MM.1S (cell line): ENCODE results near the gene LAGE3.

ENCODE experiments used
- DNase-seq: peaks from one replicate; pipeline ENCODE4 v3.0.0-alpha.2; 2015
- H2AFZ ChIP-seq: fragments of 300-600 bp; sonication (generic); 2 replicates; pipeline ENCODE4 v1.6.0; 2016; ENCODE audit warnings: antibody characterized with exemption, low read length
- H3F3A ChIP-seq: fragments of 300-600 bp; sonication (generic); 2 replicates; pipeline ENCODE4 v1.6.1; 2016; ENCODE audit warnings: mild to moderate bottlenecking, antibody characterized with exemption, low read length, moderate library complexity, mixed read lengths; ENCODE audit not compliant: insufficient read depth
- H3K27ac ChIP-seq: fragments of 300-600 bp; sonication (generic); 2 replicates; pipeline ENCODE4 v1.5.1; 2016; ENCODE audit warnings: mild to moderate bottlenecking, low read length
- H3K27me3 ChIP-seq: fragments of 300-600 bp; sonication (generic); replicated peaks from 2 replicates; pipeline ENCODE4 v1.6.0; 2016; ENCODE audit warnings: low read length; ENCODE audit not compliant: insufficient read depth
- H3K36me3 ChIP-seq: fragments of 300-600 bp; sonication (generic); replicated peaks from 2 replicates; pipeline ENCODE4 v1.6.1; 2016; ENCODE audit warnings: mild to moderate bottlenecking, low read length, mixed read lengths; ENCODE audit not compliant: insufficient read depth
- H3K4me1 ChIP-seq: fragments of 300-600 bp; sonication (generic); 2 replicates; pipeline ENCODE4 v1.6.1; 2016; ENCODE audit warnings: low read length, mixed read lengths
- H3K4me2 ChIP-seq: fragments of 300-600 bp; sonication (generic); 2 replicates; pipeline ENCODE4 v1.6.0; 2016; ENCODE audit warnings: low read depth, low read length
- H3K4me3 ChIP-seq: fragments of 300-600 bp; sonication (generic); 2 replicates; pipeline ENCODE4 v1.5.1; 2016; ENCODE audit warnings: low read length, mixed read lengths
- H3K79me2 ChIP-seq: fragments of 300-600 bp; sonication (generic); 2 replicates; pipeline ENCODE4 v1.6.1; 2016; ENCODE audit warnings: mixed run types, low read length, mixed read lengths
- H3K9ac ChIP-seq: fragments of 300-600 bp; sonication (generic); 2 replicates; pipeline ENCODE4 v1.6.1; 2016; ENCODE audit warnings: low read length, mixed read lengths
- H3K9me2 ChIP-seq: fragments of 300-600 bp; sonication (generic); replicated peaks from 2 replicates; pipeline ENCODE4 v1.6.1; 2016; ENCODE audit warnings: mild to moderate bottlenecking, low read length, mixed read lengths; ENCODE audit not compliant: insufficient read depth
- H3K9me3 ChIP-seq: fragments of 300-600 bp; sonication (generic); replicated peaks from 2 replicates; pipeline ENCODE4 v1.6.1; 2016; ENCODE audit warnings: mild to moderate bottlenecking, low read length, mixed read lengths; ENCODE audit not compliant: insufficient read depth
- H4K20me1 ChIP-seq: fragments of 300-600 bp; sonication (generic); 2 replicates; pipeline ENCODE4 v1.6.1; 2016; ENCODE audit warnings: mild to moderate bottlenecking, low read length, moderate library complexity, mixed read lengths; ENCODE audit not compliant: insufficient read depth
- EZH2 ChIP-seq: fragments of 300-600 bp; sonication (generic); optimal IDR thresholded peaks from 2 replicates; pipeline ENCODE3; 2017; ENCODE audit warnings: low read depth, mild to moderate bottlenecking, antibody characterized with exemption, low read length, mixed read lengths
- EZH2phosphoT487 ChIP-seq: fragments of 300-600 bp; sonication (generic); IDR thresholded peaks from 2 replicates; pipeline ENCODE4 v1.6.1; 2018; ENCODE audit warnings: antibody characterized with exemption, low read length
- TF ChIP-seq, protein P1 (sequence below): fragments of 300-600 bp; sonication (generic); IDR thresholded peaks from 2 replicates; pipeline ENCODE4 v1.5.1; 2016; ENCODE audit warnings: antibody characterized with exemption, low read length, mixed read lengths

The LAGE3 gene

DNA sequence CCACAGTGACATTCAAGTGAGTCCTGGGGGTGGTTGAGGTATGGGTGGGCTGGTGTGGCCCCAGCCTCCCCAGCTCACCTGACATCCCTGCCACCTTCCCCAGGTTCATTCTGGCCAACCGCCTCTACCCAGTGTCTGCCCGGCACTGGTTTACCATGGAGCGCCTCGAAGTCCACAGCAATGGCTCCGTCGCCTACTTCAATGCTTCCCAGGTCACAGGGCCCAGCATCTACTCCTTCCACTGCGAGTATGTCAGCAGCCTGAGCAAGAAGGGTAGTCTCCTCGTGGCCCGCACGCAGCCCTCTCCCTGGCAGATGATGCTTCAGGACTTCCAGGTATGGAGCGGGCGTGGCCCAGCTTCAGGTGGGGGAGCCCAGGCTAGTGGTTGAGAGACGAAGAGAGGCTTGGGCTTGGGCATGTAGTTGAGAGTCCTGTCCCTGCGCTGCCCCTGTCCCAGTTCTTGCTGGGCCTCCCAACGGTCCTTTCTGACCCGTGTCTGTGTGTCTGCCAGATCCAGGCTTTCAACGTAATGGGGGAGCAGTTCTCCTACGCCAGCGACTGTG, 43.8 kb downstream of the LAGE3 start:
- H3F3A ChIP-seq = no peaks in the 10 kb centered on the region
- TF ChIP-seq EZH2phosphoT487 (no peak), EZH2 (no peak)
- TF ChIP-seq, protein P1, sequence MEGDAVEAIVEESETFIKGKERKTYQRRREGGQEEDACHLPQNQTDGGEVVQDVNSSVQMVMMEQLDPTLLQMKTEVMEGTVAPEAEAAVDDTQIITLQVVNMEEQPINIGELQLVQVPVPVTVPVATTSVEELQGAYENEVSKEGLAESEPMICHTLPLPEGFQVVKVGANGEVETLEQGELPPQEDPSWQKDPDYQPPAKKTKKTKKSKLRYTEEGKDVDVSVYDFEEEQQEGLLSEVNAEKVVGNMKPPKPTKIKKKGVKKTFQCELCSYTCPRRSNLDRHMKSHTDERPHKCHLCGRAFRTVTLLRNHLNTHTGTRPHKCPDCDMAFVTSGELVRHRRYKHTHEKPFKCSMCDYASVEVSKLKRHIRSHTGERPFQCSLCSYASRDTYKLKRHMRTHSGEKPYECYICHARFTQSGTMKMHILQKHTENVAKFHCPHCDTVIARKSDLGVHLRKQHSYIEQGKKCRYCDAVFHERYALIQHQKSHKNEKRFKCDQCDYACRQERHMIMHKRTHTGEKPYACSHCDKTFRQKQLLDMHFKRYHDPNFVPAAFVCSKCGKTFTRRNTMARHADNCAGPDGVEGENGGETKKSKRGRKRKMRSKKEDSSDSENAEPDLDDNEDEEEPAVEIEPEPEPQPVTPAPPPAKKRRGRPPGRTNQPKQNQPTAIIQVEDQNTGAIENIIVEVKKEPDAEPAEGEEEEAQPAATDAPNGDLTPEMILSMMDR = no peak
- H3K36me3 ChIP-seq = no peaks in the 10 kb centered on the region
- no peak for DNase-seq
- no peak overlapping the region for H3K4me3 ChIP-seq
- H3K27me3 ChIP-seq = no peaks in the 10 kb centered on the region
- no peak overlapping the region for H3K4me2 ChIP-seq
- no peak overlapping the region for H2AFZ ChIP-seq
- H4K20me1 ChIP-seq = no peaks in the 10 kb centered on the region
- no peaks in the 10 kb centered on the region for H3K9me2 ChIP-seq
- H3K4me1 ChIP-seq = 0 out of 2 replicates have a peak, but pooled peaks cover 7% of the 10 kb centered on the region
- no peak overlapping the region for H3K27ac ChIP-seq
- no peak overlapping the region for H3K9ac ChIP-seq
- peaks cover 38% of the 10 kb centered on the region for H3K79me2 ChIP-seq
- H3K9me3 ChIP-seq = no peaks in the 10 kb centered on the region

DNA sequence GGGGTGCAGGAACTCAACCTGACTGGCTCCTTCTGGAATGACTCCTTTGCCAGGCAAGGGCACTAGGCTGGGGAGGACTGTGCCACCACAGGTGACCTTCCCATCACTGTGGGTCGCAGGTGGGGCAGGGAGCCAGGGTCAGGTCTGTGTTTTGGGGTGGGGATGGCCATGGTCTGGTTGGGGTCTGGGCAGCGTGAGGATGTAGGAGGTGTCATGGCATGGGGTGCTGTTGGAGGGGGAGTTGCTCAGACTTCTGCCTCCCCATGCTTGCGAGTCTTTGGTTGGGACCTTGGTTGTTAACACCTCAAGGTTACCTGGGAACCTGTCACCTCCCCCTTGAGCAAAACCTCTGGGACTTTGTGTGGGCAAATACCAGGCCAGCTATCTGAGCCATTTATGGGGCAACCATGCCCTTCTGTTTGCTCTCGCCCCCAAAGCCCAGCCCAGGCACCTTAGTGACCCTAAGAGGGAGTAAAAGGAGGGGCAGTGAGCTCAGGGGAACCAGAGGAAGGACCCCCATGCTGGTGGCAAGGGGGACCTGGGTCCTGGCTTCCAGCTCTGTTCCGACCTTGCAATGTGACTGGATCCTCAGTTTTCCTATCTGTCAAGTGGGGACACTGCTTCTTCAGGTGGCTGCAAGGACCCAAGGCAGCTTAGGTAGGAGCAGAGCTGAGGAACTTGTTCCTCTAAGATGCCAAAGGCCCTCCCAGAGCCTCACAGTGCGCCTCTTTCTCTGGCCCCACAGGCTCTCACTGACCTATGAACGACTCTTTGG, 44.5 kb downstream of the LAGE3 start:
- no peak for TF ChIP-seq EZH2phosphoT487
- TF ChIP-seq, protein P1 = no peak
- no peak for TF ChIP-seq EZH2
- Histone ChIP-seq H3K36me3 (no peaks in the 10 kb centered on the region), H3K4me2 (no peak overlapping the region), H3K27me3 (no peaks in the 10 kb centered on the region), H3K9ac (no peak overlapping the region), H3K9me2 (no peaks in the 10 kb centered on the region), H3K4me1 (0 out of 2 replicates have a peak, but pooled peaks cover 7% of the 10 kb centered on the region), H3K79me2 (peaks cover 37% of the 10 kb centered on the region), H2AFZ (no peak overlapping the region), H3F3A (no peaks in the 10 kb centered on the region), H3K27ac (no peak overlapping the region), H4K20me1 (no peaks in the 10 kb centered on the region), H3K4me3 (no peak overlapping the region), H3K9me3 (no peaks in the 10 kb centered on the region)
- no peak for DNase-seq

DNA sequence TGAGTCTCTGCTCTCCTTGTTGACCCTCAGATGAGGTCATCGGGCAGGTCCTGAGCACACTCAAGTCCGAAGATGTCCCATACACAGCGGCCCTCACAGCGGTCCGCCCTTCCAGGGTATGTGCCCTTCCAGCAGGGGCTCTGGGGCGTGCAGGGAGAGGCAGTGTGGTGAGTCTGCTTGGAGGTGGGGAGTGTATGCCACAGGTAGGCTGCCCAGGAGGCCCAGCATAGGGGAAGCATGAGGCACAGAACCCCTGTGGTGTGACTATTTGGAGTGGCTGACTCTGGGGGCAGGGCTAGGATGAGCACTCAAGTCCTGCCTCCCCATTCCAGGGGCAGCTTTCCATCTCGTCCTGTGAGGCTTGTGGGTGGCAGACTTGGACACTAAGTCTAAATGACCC, 45.5 kb downstream of the LAGE3 start:
- no peak for DNase-seq
- TF ChIP-seq EZH2phosphoT487 (no peak), EZH2 (no peak)
- TF ChIP-seq, protein P1 = no peak
- no peak overlapping the region for H3K27ac ChIP-seq

More for the DNA sequence above, 45.5 kb downstream of the LAGE3 start:
- Histone ChIP-seq H3K79me2 (peaks cover 39% of the 10 kb centered on the region), H3K9me2 (no peaks in the 10 kb centered on the region), H3K4me2 (no peak overlapping the region), H4K20me1 (no peaks in the 10 kb centered on the region), H3F3A (no peaks in the 10 kb centered on the region), H3K4me1 (0 out of 2 replicates have a peak, but pooled peaks cover 7% of the 10 kb centered on the region), H3K9me3 (no peaks in the 10 kb centered on the region), H3K4me3 (no peak overlapping the region), H3K9ac (no peak overlapping the region), H3K27me3 (no peaks in the 10 kb centered on the region), H2AFZ (no peak overlapping the region), H3K36me3 (no peaks in the 10 kb centered on the region)
